RPMI7951 (cell line): ENCODE measurements around the gene FIGNL2. TPM values are rescaled to one million over a fixed set of nuclear protein-coding genes. Genes with fewer than 3 reads are reported as not detected.

ENCODE experiments used
- DNase-seq: peaks from one replicate; pipeline ENCODE4 v3.0.0-alpha.2; 2012; ENCODE audit warnings: low read depth
- total RNA-seq: library from RNA; depleted of rRNA; stranded (reverse); fragments of >200 nt; shearing (Covaris generic); gene quantifications from 2 replicates; pipeline ENCODE4 v1.2.3, GENCODE V29; 2014

FIGNL2 gene
- total RNA-seq, 1 experiment from 2014 or later = not detected

- DNase-seq = no peak
Measured at GRCh38 chr12:51874000-51874399, 25.5 kb upstream of the FIGNL2 start.

DNA sequence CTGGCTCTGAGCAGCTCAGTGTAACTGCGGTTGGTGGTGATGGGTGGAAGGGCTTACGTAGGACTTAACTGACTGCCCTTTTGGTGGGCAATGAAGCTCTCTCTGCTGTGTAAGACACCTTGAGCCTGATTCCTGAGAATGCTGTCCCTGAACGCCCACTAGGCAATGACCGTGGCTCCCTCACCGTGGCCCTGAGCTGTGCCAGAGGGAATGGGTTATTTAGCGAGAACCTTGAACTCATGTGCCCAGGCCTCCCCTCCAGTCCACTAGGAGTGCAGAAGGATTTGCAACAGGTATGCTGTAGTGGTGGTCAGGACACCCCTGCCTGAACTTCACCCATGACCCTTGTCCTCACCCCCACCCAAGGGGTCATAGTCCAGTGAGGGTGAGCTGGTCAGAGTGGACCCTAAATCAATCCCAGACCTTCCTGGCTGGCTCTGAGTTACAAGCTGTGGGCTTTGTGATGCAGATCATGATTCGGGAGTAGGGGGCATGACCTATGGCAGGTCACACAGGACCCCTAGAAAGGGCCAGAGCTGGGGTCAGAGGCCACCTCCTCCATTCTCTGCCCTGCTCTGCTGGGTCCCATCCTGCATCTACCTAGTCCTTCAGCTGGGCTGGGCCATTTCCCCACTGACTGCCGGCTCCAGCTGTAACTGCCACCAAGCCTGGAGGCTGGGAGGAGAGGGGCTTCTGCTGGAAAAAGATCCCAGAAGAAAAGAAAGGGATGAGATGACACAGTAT lies 24.9 kb upstream of the FIGNL2 start:
- no peak for DNase-seq

DNA sequence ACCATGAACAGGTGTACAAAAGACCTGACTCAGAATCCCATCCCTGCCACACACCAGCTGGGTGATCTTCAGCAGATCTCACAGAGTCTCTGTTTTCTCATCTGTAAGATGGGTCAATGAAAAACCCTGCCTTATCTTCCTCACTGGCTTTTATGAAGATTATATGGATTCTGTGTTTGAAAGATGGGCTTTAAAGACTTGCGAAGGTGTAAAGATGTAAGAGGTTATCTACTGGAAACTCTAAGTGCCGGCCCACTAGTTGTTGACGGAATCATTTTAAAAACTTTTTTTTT lies 24.1 kb upstream of the FIGNL2 start:
- no peak for DNase-seq

GRCh38 chr12:51871918-51872688 lies 23.6 kb upstream of the FIGNL2 start:
- no peak for DNase-seq

- no peak for DNase-seq
Measured at GRCh38 chr12:51871126-51871525, 22.6 kb upstream of the FIGNL2 start.

- DNase-seq = no peak
Measured at GRCh38 chr12:51870504-51870903, 22.0 kb upstream of the FIGNL2 start.

- no peak for DNase-seq
Measured at GRCh38 chr12:51869931-51870330, 21.4 kb upstream of the FIGNL2 start.

- no peak for DNase-seq
Measured at GRCh38 chr12:51869496-51869865, 21.0 kb upstream of the FIGNL2 start.

GRCh38 chr12:51868821-51869495 lies 20.4 kb upstream of the FIGNL2 start:
- no peak for DNase-seq

GRCh38 chr12:51867796-51868428 lies 19.4 kb upstream of the FIGNL2 start:
- DNase-seq = no peak

GRCh38 chr12:51867371-51867770 lies 18.9 kb upstream of the FIGNL2 start:
- DNase-seq = no peak

GRCh38 chr12:51866762-51867161 lies 18.2 kb upstream of the FIGNL2 start:
- no peak for DNase-seq

DNA sequence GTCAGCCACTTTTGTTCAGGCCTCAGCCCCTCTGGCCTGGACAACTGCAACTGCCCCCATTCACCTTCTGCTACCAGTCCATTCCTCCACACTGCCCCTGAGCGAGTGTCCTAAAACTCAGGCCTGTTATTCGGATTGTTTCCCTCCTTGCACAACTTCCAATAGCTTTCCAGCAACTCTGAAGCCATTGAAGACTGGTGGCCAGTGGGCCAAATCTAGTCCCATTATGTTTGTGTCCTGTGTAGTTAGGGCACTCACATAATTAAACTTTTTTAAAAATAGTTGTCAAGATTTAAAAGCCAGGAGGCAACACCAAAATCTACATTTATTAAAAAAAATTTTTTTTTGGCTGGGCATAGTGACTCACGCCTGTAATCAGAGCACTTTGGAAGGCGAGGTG lies 17.8 kb upstream of the FIGNL2 start:
- no peak for DNase-seq

DNA sequence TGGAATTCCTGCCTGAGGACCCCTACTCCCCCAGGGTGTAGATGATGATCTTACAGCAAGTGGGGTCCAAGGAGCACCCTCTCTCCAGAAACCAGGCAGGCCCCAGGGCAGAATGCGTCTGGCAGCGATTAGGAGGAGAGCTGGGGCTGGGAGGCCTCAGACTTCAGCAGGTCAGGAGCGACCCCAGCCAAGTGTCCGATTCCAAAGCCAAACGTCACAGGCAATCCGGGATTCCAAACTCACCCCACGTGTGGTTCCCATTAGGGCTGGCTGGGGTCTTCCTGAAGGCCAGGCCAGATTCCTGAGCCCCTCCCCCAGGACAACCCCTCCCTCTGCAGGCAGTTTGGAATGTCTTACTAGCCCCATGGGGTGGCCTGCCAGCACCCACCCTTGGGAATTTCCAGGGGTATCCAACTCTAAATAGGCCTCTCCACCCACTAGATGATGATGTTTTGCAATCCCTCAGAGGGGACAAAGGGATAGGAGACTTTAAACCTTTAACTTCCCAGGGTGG lies 17.3 kb upstream of the FIGNL2 start:
- DNase-seq = no peak

DNA sequence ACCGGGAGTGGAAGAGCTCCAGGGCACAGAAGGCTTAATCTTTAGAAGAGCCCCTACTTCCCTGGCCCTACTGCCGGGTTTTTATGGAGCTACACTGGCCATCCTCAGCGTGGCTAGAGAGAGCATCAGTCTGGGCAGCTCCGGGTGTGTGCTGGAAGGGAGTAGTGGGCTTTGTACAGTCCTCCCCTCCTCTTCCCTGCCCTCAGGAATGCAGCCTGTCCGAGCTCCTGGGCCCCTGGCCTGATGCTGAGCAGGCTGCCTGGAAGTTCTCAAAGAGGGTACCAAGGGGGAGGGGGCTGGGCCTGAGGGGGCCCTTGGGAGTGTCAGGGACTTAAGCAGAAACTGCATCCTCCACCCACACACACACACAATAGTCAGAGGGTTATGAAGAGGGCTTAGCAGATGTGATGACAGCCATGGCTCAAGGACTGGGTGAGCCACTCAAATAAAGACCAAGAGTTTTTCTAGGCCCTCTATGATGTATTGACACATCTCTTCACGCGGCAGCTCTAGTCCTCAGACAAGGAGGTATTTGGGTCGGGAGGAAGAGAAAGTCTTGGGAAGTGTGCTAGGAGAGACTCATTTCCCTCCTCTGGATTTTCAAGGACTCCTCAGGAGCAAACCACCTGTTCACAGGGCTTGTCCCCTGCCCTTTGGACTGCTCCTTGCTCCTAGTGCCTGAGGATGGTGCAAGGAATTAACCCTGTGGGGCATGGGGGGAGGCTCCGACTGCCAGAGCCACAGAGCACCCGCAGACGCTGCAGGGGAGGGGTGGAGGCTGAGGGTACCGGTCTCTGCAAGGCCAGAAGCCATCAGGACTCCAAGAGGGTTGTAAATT lies 16.5 kb upstream of the FIGNL2 start:
- DNase-seq = no peak

DNA sequence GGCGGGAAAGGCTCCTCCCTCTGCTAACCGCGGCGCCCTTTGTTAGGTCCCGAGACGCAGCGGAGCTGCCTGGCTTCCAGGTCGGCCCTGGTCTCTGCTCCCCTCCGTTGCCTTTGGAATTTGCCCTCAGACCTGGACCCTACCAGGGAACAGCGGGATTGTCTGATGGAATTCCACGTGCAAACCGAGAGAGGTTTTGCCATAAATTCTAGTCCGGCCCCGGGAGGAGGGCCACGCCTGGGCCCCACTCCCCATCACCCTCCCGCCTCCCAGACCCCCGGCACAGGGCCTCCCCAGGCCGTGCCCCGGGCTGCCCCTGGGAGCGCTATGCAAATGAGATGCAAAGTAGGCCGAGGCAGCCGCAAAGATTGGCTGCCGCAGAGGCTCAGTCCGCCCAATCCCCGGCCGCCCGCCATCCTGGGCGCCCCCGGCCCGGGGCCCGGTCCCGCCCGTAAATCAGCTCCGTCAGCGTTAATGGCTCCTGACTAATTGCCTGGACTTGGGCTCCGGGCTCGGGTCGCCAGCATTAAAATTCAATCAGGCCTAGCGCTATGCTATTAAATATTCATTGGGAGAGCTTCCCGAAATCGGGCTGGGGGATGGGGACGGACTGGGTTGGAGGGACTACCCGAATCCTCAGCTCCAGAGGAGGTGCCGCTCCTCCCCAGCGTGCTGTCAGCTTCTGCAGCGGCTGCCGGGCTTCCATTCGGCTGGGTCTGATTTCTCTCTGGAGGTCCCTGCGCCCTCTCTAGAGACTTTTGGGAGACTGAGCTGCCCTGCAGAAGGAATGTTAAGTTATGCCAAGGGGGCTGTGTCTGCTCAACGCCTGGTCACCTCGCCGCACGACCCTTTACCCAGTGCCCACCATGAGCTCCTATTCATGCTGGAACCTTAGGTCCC lies 15.7 kb upstream of the FIGNL2 start:
- no peak for DNase-seq

DNA sequence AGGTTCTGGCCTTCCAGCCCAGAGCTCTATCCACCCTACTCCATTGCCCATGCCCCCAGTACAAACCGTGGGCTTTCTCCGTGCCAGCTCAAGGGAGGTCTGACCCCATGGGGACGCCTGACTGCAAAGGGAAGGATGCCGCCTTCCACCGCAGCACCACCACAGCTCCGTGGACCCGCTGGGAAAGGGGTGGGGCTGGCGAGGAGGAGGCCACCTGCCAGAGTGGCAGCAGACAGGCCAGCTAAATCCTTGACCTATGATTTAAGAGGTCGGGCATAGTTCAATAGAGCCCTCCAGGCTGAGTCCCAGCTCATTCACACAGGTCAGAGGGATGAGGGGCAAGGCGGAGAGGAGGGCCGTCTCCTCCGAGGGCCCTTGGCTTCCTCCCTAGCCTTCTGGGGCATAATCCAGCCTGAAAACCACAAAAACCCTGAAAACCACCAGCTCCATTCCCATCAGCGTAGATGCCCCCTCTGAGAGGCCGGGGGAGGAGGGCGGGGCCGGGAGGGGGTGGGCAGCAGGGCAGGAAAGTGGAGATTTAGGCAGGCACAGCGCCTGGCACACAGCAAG lies 14.9 kb upstream of the FIGNL2 start:
- no peak for DNase-seq

DNA sequence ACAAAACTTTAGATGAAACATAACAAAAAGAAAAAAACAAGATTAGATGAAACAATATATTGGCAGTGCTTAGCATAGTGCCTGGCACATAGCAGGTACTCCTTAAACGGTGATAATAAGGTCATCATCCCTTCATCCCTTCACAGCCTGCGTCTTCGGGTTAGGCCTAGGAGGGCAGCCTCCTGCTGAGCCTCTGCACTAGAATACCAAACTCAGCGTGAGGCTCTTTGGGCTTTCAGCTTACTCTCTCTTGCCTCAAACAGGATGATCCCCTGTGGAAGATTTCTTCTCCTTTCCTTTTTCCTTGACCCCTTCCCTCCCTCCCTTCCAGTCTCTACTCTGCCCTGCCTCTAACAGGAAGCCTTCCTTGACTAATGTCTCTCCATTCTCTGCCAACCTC lies 14.4 kb upstream of the FIGNL2 start:
- DNase-seq = no peak

GRCh38 chr12:51860986-51861385 lies 12.5 kb upstream of the FIGNL2 start:
- no peak for DNase-seq
